Anterior cingulate cortex (tissue), 58 donors: ENCODE results near the gene RBBP8NL.

Experiments used
- DNase-seq, 58 donors: peaks; one replicate each; lab custom pipeline; 2025; lab: John Stamatoyannopoulos, UW

Gene RBBP8NL

GRCh38 chr20:62463651-62464424, 36.5 kb upstream of the RBBP8NL start:
- DNase-seq, result no peak

GRCh38 chr20:62462976-62463592, 35.7 kb upstream of the RBBP8NL start:
- DNase-seq, result no peak

- no peak for DNase-seq
These were observed 34.5 kb upstream of the RBBP8NL start for GRCh38 chr20:62461834-62462233.

- DNase-seq, result no peak
These were observed 33.8 kb upstream of the RBBP8NL start for GRCh38 chr20:62461157-62461556.

- no peak for DNase-seq
These were observed 33.3 kb upstream of the RBBP8NL start for GRCh38 chr20:62460678-62461077.

GRCh38 chr20:62459488-62459887, 32.1 kb upstream of the RBBP8NL start:
- no peak for DNase-seq

- DNase-seq, result no peak
These were observed 31.2 kb upstream of the RBBP8NL start for GRCh38 chr20:62458275-62459251.

- no peak for DNase-seq
These were observed 30.5 kb upstream of the RBBP8NL start for GRCh38 chr20:62457831-62458230.

- DNase-seq, result no peak
These were observed 29.8 kb upstream of the RBBP8NL start for GRCh38 chr20:62457098-62457497.

- no peak for DNase-seq
These were observed 28.6 kb upstream of the RBBP8NL start for GRCh38 chr20:62455929-62456328.

GRCh38 chr20:62454904-62455636, 27.7 kb upstream of the RBBP8NL start:
- DNase-seq, result no peak

- DNase-seq, result no peak
These were observed 26.0 kb upstream of the RBBP8NL start for GRCh38 chr20:62453186-62453808.

GRCh38 chr20:62452475-62453095, 25.2 kb upstream of the RBBP8NL start:
- DNase-seq, result no peak

GRCh38 chr20:62451970-62452369, 24.6 kb upstream of the RBBP8NL start:
- no peak for DNase-seq

GRCh38 chr20:62451156-62451767, 23.9 kb upstream of the RBBP8NL start:
- DNase-seq, result no peak

GRCh38 chr20:62449951-62450691, 22.8 kb upstream of the RBBP8NL start:
- no peak for DNase-seq

- DNase-seq, result no peak
These were observed 21.4 kb upstream of the RBBP8NL start for GRCh38 chr20:62448788-62449187.

- DNase-seq, result no peak
These were observed 20.7 kb upstream of the RBBP8NL start for GRCh38 chr20:62448038-62448437.
